Raji (cell line): ENCODE data around the gene CA10.

Source experiments
- POLR2A ChIP-seq: IDR thresholded peaks from 2 replicates; pipeline ENCODE4 v1.6.1; 2011; ENCODE audit warnings: low read depth, low read length, control low read depth; ENCODE audit not compliant: insufficient read depth

The CA10 gene

GRCh38 chr17:51848451-51848850 is 310.1 kb downstream of the CA10 start:
- TF ChIP-seq POLR2A, result no peak

GRCh38 chr17:51846566-51846965 is 311.9 kb downstream of the CA10 start:
- TF ChIP-seq POLR2A, result no peak

- no peak for TF ChIP-seq POLR2A
Measured at GRCh38 chr17:51845776-51846175, 312.7 kb downstream of the CA10 start.

GRCh38 chr17:51842763-51843162 is 315.8 kb downstream of the CA10 start:
- no peak for TF ChIP-seq POLR2A

GRCh38 chr17:51841669-51842068 is 316.8 kb downstream of the CA10 start:
- no peak for TF ChIP-seq POLR2A

GRCh38 chr17:51840688-51841087 is 317.8 kb downstream of the CA10 start:
- TF ChIP-seq POLR2A, result no peak

GRCh38 chr17:51833620-51834019 is 324.9 kb downstream of the CA10 start:
- no peak for TF ChIP-seq POLR2A

GRCh38 chr17:51833045-51833444 is 325.5 kb downstream of the CA10 start:
- no peak for TF ChIP-seq POLR2A

GRCh38 chr17:51830886-51831285 is 327.6 kb downstream of the CA10 start:
- no peak for TF ChIP-seq POLR2A

GRCh38 chr17:51830451-51830850 is 328.1 kb downstream of the CA10 start:
- TF ChIP-seq POLR2A, result no peak

GRCh38 chr17:51828901-51829300 is 329.6 kb downstream of the CA10 start:
- no peak for TF ChIP-seq POLR2A

- no peak for TF ChIP-seq POLR2A
Measured at GRCh38 chr17:51827140-51827539, 331.4 kb downstream of the CA10 start.

- TF ChIP-seq POLR2A, result no peak
Measured at GRCh38 chr17:51820766-51821165, 337.7 kb downstream of the CA10 start.

- TF ChIP-seq POLR2A, result no peak
Measured at GRCh38 chr17:51820252-51820651, 338.3 kb downstream of the CA10 start.

- TF ChIP-seq POLR2A, result no peak
Measured at GRCh38 chr17:51819341-51820219, 338.9 kb downstream of the CA10 start.

GRCh38 chr17:51818777-51819176 is 339.7 kb downstream of the CA10 start:
- no peak for TF ChIP-seq POLR2A

GRCh38 chr17:51817955-51818354 is 340.6 kb downstream of the CA10 start:
- TF ChIP-seq POLR2A, result no peak

GRCh38 chr17:51817117-51817516 is 341.4 kb downstream of the CA10 start:
- no peak for TF ChIP-seq POLR2A

GRCh38 chr17:51815097-51815496 is 343.4 kb downstream of the CA10 start:
- TF ChIP-seq POLR2A, result no peak
